D721Med (cell line): ENCODE data around the gene KCND3.

Experiments used
- DNase-seq: peaks from one replicate; pipeline ENCODE4 v3.0.0; 2011; ENCODE audit warnings: low spot score; ENCODE audit not compliant: insufficient read length
- FAIRE-seq: peaks from 2 replicates; lab custom pipeline; 2011; peaks lifted over from hg19 to GRCh38; lab: Jason Lieb, UNC
- TF ChIP-seq, protein P1 (sequence below): IDR thresholded peaks from 2 replicates; pipeline ENCODE4 v1.5.1; 2012; ENCODE audit warnings: mild to moderate bottlenecking, control low read depth; ENCODE audit not compliant: insufficient read depth; ENCODE audit errors: missing control alignments

Gene KCND3

DNA sequence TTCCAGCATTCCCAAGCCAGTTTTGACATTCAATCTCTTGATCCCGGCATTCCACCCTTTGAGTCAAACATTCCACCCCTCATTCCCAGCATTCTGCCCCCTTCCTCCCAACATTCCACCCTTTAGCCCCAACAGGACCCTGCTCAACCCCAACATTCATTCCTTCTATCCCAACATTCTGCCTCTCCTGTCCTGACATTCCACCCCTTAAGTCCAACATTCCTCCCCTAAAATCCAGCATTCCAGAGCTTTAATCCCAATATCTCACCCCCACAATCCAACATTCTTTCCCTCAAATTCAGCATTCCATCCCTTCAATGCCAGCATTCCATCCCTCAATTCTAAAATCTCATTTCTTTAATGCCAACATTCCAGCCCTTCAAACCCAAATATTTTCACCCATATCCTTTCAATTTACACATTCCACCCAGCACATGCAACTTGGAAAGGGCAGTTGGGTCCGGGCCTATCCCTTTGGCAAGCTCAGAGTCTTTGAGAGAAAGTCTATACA is 210.9 kb downstream of the KCND3 start:
- DNase-seq (no peak), FAIRE-seq (no peak)
- TF ChIP-seq, protein P1, sequence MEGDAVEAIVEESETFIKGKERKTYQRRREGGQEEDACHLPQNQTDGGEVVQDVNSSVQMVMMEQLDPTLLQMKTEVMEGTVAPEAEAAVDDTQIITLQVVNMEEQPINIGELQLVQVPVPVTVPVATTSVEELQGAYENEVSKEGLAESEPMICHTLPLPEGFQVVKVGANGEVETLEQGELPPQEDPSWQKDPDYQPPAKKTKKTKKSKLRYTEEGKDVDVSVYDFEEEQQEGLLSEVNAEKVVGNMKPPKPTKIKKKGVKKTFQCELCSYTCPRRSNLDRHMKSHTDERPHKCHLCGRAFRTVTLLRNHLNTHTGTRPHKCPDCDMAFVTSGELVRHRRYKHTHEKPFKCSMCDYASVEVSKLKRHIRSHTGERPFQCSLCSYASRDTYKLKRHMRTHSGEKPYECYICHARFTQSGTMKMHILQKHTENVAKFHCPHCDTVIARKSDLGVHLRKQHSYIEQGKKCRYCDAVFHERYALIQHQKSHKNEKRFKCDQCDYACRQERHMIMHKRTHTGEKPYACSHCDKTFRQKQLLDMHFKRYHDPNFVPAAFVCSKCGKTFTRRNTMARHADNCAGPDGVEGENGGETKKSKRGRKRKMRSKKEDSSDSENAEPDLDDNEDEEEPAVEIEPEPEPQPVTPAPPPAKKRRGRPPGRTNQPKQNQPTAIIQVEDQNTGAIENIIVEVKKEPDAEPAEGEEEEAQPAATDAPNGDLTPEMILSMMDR, result no peak

DNA sequence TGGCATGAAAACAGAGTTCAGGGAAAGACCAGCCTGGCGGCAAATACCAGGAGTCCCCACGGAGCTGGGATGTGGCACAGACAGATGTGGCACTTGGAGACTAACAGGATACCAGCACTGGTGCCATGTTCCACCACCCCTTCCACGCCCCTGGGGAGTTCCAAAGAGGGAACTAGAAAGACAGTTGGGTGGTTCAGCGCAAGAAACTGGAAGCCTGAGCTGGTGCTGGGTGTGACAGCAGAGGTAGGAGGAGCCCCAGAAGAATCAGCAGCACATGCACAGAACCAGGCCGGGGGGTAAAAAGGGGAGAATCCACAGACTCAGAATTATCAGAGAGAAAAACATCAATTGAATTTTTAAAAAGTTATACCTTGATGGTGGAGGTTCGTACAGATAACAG is 211.4 kb downstream of the KCND3 start:
- FAIRE-seq, result no peak
- TF ChIP-seq, protein P1, result no peak
- DNase-seq, result no peak

DNA sequence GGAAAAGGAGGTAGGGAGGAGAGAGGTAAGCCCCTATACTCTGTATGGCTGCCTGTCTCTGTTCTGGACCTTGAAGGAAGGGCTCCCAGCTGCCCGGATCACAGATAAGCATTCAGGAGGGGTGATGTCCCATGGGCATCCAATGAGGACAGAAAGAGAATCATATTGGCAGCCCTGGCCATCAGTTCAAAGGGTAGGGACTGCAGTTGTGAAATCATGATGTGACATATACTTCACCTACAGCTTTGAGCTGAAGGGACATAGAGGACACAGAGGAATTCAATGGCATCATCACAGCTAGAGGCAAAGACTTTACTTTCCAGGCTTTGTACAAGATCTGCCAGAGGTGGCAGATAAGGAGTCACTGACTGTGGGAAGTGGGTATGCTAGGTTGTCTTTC is 212.2 kb downstream of the KCND3 start:
- FAIRE-seq, result no peak
- TF ChIP-seq, protein P1, result no peak
- DNase-seq, result no peak

DNA sequence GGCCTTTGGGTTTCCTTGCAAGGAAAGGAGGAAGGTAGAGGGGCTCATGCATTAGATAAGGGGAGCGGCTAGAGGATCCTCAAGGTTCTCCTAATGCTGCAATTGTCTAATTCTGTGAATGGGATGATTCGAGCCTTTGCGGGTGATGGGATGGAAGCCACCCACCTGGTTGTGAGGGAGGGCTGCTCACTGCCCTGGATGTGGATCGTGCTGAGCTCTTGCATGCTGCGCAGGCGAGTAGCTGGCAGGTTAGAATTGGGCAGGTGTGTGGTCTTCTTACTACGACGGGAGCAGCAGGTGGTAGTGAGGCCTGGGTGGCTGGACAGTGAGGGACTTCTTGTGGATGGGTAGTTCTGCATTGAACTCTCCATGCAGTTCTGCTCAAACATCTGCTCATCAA is 212.6 kb downstream of the KCND3 start:
- FAIRE-seq, result no peak
- TF ChIP-seq, protein P1, result no peak
- DNase-seq, result no peak

DNA sequence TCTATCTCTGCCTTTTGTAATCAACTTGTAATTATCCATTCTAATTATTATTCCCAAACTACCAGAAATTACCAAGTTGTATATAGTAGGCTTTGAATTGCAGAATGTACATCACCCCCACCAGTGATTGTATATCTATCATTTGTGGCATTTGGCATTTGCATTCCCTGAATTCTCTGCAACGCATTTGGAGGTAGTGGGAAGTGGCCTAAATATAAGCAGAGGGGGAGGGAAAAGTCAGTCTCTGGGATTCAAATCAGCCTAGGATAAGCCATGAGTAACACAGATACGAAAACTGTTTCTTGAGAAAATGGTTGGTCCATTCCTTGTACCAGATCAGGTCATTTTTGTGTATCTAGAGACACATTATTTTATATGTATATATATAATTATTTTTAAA is 213.1 kb downstream of the KCND3 start:
- no peak for FAIRE-seq
- DNase-seq, result no peak
- TF ChIP-seq, protein P1, result no peak

DNA sequence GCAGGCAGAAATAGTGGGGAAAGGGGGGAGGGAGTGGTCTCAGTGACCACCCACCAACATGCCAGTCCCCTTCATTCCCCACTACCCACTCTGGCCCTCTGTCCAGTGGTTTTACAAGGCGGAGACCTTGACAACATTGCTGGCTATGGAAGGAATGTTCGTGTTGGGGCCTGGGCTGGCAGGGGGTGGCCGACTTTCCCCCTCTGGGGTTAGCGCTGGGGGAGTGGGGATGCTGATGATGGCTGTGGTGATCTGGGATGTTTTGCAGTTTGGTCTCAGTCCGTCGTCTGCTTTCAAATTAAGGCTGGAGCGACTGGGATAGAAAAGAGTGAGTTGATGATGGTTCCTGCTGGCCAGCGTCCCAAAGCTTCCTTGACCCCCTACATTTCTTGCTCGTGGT is 213.5 kb downstream of the KCND3 start:
- no peak for FAIRE-seq
- TF ChIP-seq, protein P1, result no peak

DNA sequence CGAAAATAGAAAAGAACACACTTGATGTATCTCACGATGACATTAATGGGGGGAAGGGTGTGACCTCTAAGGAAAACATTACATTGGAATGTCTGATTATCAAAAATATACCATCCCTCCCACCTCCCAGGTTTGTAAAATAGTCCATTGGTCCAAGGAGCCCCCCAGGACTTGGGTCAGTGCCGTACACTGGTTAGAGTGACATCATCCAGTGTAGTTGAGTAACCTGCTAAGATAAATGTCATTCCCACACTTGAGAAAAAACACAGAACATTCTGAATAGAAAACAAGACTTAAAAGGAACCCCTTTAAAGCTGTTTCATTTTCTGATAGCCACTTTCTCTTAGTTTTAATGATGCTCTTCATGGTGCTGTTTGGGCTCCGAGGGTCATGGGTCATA is 218.6 kb downstream of the KCND3 start:
- TF ChIP-seq, protein P1, result no peak
- FAIRE-seq, result no peak
- no peak for DNase-seq

More for the DNA sequence above, 213.5 kb downstream of the KCND3 start:
- DNase-seq, result no peak
